ENCODE data around the gene MXRA5.
"Not testable (repeated sequence)": the region's sequence is repeated elsewhere in the genome, so short reads cannot be mapped to it uniquely, and the experiment has no call there.

MXRA5 gene

DNA sequence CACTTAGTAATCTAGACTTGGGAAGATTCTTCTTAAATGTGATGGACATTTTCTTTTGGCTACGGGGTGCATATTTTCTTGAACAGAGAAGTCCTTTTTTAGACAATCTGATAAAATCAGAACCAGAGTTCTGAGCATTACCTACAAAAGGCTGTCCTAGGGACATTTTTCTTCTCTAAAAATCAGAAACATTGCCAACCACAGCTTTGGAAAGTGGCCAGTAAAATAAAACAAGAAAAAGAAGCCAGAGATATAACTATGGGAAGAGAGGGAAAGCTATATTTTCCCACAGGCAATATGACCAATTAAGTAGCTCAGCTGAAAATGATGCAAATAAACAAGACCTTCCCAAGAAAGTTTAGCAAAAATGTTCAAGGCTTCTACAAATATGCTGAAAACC is 55.9 kb downstream of the MXRA5 start:
- H3K4me3 ChIP-seq (ENCODE audit: low read depth, low read length) = no peak overlapping the region
- TF ChIP-seq, protein P1, sequence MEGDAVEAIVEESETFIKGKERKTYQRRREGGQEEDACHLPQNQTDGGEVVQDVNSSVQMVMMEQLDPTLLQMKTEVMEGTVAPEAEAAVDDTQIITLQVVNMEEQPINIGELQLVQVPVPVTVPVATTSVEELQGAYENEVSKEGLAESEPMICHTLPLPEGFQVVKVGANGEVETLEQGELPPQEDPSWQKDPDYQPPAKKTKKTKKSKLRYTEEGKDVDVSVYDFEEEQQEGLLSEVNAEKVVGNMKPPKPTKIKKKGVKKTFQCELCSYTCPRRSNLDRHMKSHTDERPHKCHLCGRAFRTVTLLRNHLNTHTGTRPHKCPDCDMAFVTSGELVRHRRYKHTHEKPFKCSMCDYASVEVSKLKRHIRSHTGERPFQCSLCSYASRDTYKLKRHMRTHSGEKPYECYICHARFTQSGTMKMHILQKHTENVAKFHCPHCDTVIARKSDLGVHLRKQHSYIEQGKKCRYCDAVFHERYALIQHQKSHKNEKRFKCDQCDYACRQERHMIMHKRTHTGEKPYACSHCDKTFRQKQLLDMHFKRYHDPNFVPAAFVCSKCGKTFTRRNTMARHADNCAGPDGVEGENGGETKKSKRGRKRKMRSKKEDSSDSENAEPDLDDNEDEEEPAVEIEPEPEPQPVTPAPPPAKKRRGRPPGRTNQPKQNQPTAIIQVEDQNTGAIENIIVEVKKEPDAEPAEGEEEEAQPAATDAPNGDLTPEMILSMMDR (conservative IDR thresholded peaks at IDR 0.05; ENCODE audit: low read depth, low read length) = no peak
- DNase-seq (ENCODE audit: low read depth) = no peak

- DNase-seq (ENCODE audit: low read depth) = peak; percentile 82
- TF ChIP-seq, protein P1 (conservative IDR thresholded peaks at IDR 0.05; ENCODE audit: low read depth, low read length) = no peak
- H3K4me3 ChIP-seq (ENCODE audit: low read depth, low read length) = no peak overlapping the region
Observed at GRCh38 chrX:3286196-3286945, 60.1 kb downstream of the MXRA5 start.

GRCh38 chrX:3280706-3281105 is 65.7 kb downstream of the MXRA5 start:
- DNase-seq (ENCODE audit: low read depth) = no peak
- TF ChIP-seq, protein P1 (conservative IDR thresholded peaks at IDR 0.05; ENCODE audit: low read depth, low read length) = no peak
- H3K4me3 ChIP-seq (ENCODE audit: low read depth, low read length) = no peak overlapping the region

GRCh38 chrX:3273668-3274067 is 72.8 kb downstream of the MXRA5 start:
- not testable (repeated sequence) for H3K4me3 ChIP-seq (ENCODE audit: low read depth, low read length)

DNA sequence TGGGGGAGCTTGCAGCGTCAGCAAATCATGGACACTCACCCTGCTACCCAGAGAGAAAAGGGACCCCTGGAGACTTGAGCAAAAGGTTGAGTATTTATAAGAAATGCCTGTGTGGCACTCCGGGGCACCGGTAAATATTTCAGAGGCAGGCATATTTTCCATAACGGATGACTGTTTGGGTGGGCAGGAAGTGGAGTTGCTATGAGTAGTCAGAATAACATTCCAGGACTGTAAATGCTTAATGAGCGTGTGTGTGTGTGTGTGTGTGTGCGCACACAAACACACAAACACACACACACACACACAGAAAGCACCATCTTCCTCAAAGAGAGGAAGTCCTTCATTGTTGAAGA is 74.6 kb downstream of the MXRA5 start:
- TF ChIP-seq, protein P1 (conservative IDR thresholded peaks at IDR 0.05; ENCODE audit: low read depth, low read length) = no peak
- peak overlapping the region; percentile 7 for H3K4me3 ChIP-seq (ENCODE audit: low read depth, low read length)
- DNase-seq (ENCODE audit: low read depth) = peak; percentile 84

More at GRCh38 chrX:3273668-3274067, 72.8 kb downstream of the MXRA5 start:
- not testable (repeated sequence) for DNase-seq (ENCODE audit: low read depth)

GRCh38 chrX:3271183-3271833 is 75.1 kb downstream of the MXRA5 start:
- peak overlapping the region; percentile 7 for H3K4me3 ChIP-seq (ENCODE audit: low read depth, low read length)
- TF ChIP-seq, protein P1 (conservative IDR thresholded peaks at IDR 0.05; ENCODE audit: low read depth, low read length) = no peak
- no peak for DNase-seq (ENCODE audit: low read depth)

GRCh38 chrX:3268829-3269228 is 77.6 kb downstream of the MXRA5 start:
- TF ChIP-seq, protein P1 (conservative IDR thresholded peaks at IDR 0.05; ENCODE audit: low read depth, low read length) = no peak
- no peak for DNase-seq (ENCODE audit: low read depth)
- no peak overlapping the region for H3K4me3 ChIP-seq (ENCODE audit: low read depth, low read length)

Data from choroid plexus epithelial cell (primary cell).